ENCODE results near the gene TGFBR3L.
"Not testable (repeated sequence)": the region's sequence is repeated elsewhere in the genome, so short reads cannot be mapped to it uniquely, and the experiment has no call there.

The TGFBR3L gene

DNA sequence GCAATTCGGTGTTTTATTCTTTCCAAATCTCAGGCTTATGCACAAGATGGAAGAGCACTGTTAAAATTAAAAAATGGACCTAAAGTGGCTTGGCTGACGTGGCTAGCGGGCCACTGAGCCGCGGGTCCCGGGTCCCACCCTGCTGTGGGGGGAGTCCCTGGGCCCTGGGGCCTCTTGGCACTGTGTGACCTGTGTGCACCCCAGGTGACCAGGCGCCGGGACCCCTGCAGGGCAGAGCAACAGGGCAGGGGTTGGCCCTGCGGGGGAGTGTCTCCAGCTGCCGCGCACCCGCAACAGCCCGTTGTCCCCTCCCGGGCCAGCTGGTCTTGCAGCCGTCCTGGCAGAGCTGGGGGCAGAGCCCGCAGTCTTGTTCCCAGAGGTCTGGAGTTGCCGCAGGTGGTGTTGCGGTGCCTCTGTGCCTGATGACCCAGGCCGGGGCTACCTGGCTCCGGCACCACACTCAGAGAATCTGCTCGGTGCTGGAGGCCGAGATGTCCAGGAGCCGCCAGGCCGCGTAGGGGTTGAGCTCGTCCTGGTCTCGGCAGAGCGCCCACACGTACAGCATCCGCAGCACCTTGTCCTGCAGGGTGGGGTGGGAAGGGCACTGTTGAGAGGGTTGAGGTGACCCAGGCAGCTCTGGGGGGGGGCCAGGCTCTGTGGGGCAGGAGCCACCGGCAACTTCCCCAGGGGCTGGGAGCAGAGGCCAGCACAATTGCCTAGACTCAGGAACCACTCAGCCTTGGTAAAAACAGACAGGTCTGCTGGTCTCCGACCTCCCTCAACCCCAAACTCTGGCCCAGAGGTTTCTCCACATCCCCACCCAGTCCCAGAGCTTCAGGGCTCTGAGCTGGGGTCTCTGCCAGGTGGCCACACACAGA lies 12.3 kb downstream of the TGFBR3L start:
- FAIRE-seq (no peak), DNase-seq (ENCODE audit: low spot score) (no peak)

DNA sequence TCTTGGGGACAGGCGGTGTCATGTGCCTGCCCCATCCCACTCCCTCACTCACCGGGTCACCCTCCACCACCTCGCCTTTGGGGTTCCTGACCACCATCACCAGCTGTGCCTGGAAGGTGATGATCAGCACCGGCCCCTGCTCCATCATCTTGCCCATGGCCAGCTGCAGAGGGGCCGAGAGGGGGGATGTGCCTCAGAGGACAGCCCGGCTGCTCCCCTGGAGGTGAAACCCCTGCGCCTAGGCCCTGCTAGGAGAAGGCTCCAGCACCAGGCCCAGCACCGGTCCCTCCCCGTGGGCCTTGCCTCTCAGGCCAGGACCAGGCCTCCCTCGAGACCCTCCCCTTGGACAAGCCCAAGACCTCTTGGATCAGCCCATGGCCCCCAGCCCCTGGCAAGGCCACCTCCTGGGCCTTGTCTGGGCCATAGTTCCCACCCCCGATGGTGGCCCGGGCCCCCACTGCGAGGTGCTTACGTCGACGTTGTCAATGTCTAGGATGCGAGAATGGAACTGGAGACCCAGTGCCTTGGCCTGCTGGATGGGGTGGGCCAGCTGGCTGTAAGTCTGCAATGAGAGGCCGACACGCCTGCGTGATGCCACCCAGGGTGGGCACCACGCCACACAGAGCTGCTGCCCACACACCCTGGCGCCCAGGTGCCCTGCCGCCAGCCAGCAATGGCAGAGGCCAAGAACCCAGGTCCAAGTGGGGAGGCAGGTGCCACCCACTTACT lies 13.1 kb downstream of the TGFBR3L start:
- DNase-seq (ENCODE audit: low spot score) (no peak), FAIRE-seq (no peak)

DNA sequence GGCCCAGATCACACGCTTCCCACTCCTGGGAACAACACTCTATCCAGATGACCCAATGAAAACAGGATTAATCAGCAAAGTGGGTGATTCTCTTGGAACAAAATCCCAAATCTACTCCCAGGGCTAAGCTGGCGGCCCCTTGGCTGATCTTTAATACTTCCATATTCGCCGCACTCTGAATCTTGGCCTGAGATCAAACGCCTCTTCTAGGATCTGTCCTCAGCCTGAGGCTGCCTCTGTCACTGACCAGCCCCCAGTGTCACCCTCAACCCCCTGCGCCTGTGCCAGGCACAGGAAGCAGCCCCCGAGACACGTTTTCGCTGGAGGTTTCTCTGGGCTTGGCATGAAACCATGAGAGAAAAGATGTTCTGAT lies 13.7 kb downstream of the TGFBR3L start:
- FAIRE-seq: no peak
- DNase-seq (ENCODE audit: low spot score): no peak

DNA sequence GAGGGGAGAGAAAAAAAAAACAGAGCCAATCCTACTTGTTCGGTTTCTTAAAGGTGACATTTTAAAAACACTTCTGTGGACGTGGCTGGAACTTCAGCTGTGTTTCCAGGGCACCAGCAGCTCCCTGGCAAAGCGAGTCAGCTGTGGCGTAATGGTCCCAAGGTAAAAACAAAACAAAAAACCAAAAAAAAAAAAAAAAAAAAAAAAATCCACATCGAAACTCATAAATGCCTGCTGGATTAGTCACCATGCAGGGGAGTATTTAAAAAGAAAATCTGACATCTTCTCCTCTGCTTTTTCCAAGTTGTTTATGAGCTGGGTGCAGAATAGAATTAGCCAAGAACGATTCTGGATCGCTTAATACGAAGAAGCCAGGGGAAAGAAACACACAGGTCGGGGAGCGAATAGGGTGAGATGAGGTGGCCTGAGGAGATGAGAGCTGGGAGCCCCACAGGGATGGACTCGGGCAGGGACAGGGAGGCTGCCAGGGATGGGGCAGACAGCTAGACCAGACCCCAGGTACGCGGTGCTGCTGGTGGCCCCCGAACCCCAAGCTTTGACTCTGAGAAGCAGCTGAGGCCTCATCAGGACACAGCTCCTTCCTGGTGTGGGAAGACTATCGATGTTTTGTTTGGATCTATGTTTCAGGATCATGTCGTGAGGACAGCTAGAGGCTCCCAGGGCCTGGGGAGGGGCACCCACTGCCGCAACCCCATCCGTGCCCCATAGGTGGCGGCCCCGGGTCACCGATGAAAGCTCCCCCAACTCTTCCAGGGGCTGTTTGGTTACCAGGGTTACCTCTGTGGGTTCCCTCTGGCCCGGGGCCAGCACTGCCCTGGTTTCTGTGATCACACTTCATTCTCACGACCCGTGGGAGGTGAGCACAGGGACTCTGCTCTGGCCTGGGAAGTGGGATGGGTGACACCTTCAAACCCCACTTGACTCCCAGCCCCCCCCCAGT lies 14.4 kb downstream of the TGFBR3L start:
- peak; percentile 53 for DNase-seq (ENCODE audit: low spot score)
- FAIRE-seq: peak; percentile 53

DNA sequence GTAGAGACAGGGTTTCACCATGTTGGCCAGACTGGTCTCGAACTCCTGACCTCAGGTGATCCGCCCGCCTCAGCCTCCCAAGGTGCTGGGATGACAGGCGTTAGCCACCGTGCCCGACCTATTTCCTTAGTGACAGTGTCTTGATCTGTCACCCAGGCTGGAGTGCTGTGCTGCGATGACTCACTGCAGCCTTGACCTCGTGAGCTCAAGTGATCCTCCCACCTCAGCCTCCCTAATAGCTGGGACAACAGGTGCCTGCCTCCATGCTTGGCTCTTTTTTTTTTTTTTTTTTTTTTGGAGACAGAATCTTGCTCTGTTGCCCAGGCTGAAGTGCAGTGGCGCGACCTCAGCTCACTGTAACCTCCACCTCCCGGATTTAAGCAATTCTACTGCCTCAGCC lies 15.4 kb downstream of the TGFBR3L start:
- FAIRE-seq: not testable (repeated sequence)
- DNase-seq (ENCODE audit: low spot score): peak; percentile 34

DNA sequence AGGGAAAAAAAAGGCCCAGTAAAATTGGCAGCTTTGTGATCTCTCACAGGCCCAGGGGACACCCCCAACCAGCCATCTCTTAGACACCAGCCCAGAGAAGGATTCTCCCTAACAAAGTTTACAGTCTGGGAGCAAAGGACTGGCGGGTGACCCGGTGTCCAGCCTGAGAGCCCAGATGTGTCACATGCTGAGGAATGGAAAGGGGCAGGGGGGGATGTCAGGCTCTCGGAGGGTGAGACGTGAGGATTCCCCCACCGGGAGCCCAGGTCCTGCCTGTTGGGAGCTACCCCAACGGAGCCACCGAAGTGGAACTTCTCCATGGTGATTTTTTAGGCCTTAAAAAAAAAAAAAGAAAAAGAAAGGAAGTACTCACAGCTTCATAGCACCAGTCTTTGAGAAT lies 16.1 kb downstream of the TGFBR3L start:
- FAIRE-seq (no peak), DNase-seq (ENCODE audit: low spot score) (no peak)

DNA sequence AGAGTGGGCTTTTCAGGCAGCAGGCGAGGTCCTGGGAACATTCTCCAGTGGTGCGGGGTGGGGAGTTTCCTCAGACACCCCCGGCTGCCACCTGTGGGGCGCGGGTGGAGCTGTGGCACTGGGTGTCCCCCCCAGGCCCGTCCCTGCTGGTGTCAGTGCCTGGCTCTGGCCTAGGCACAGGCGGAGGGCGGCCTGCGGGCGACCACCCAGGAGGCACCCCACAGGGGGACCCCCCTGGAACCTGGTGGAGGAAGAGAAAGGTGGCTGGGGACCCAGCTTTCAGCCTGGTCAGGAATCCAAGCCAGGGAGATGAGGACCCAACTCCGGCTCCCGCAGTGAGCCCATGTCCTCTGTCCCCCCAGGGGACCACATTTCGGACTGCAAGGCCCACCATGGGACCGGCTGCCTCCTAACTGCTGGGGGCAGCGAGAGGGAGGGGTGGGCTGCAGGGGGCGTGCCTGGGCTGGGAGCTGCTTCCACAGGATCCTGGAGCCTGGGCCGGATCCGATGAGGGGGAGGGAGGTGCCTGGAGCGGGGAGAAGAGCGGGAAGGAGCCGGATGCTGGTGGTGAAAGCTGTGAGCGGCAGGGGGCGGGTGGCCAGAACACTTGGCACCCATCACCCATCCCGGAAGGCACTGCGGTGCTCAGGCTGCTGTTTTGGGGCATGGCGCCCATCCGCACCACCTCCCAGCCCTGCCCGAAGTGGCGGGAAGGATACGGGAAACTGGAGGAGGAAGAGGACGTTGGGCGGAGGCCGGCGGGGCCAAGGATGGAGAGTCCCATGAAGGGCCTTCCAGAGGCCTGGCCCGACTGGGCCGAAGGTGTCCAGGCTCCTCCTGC lies 16.8 kb downstream of the TGFBR3L start:
- FAIRE-seq (no peak), DNase-seq (ENCODE audit: low spot score) (no peak)

DNA sequence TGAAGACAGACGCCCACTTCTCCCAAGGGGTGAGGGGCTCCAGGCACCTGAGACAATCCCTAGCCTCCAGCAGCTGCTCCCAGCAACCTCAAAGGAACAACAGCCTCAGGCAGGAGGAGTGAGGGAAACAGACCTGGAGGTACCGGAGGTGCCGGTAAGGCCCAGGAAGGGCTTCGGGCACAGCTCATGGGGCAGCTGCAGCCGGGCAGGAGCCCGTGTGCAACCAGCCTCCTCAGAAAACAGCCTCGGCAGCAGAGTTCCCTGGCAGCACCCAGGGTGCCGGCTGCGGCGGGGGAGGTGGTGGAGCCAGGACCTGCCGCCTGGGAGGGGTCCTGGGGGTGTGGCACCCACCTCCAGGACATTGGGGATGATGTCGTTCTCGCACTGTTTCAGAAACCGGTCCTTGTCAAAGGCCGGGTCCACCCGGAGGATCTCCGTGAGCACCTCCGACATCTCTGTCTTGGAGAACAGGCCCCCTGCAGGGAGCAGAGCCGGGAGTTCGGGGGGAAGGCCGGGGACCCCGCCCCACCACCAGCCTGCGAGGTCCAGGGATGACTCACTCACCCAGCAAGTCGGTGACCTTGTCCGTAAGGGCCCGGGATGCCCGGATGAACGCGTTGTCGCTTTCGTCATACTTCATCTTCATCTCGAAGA lies 17.8 kb downstream of the TGFBR3L start:
- FAIRE-seq (no peak), DNase-seq (ENCODE audit: low spot score) (no peak)

DNA sequence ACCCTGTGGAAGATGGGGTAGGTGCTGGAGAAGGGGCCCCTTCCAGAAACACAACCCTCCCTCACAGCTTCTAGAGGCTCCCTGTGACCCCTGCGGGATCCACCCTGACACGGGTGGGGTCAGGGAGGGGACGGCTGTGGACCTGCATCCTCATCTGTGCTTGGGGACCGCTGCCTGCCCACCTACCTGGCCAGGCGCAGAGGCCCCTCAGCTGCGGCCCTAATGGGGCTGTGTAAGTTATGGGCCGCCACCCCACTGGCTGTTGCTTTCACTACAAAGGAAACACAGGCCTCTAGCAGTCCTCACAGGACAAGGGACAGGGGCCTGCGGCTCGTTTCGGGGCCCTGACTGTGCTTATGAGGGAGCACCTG lies 18.3 kb downstream of the TGFBR3L start:
- FAIRE-seq (no peak), DNase-seq (ENCODE audit: low spot score) (no peak)

DNA sequence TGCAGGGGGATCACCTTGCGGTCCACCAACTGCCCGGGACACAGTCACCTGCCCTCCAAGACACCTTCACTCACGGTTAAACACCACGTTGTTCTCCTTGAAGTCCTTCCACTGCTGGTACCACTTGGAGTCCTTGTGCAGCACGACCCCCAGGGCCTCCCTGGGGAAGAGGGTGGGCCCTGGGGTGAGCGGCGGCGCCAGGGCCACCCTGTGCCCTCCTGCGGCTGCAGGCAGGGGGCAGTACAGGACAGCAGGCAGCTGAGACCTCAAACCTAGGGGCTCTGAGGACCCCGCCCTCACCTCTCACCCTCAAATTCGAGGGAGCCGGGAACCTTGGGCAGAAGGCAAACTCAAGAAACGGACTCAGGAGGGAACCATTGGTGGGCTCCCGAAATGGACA lies 18.8 kb downstream of the TGFBR3L start:
- DNase-seq (ENCODE audit: low spot score): no peak

DNA sequence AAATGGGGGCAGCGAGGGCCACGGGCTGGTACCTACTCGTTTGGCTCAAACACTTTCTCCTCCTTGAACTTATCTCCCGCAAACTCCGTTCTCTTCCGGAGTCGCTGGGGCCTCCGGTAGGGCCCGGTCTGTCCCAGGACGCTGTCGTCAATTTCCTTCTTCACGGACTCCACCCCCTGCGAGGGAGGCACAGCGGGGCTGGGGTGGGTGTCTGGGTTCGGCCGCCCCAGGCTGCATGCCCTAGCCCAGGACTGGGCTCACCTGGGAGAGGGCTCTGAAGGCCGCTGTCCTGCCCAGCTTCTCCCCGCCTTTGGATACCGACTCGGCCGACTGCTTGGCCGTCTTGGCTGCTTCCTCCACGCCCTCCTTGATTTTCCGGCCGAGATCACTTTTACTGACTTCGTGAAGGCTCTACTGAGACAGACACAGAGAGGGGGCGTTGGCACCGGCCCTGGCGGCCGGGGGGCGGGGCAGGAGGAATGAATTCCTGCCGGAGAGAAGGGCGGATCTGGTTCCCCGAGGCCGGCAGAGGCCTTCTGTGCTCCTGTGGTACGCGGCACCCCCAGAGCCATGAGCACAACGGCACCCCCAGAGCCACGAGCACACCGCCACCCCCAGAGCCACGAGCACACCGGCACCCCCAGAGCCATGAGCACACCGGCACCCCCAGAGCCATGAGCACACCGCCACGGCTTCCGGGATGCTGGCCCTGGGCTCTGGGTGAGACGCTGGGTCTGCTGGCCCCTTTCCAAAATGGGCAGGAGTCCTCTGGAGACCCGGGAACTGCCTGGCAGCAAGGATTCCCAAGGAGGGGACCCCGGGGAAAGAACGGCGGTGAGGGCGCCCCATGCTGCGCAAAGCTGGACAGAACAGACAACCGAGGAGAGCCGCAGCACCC lies 19.4 kb downstream of the TGFBR3L start:
- no peak for FAIRE-seq
- no peak for DNase-seq (ENCODE audit: low spot score)

More for the DNA sequence above, 18.8 kb downstream of the TGFBR3L start:
- FAIRE-seq: no peak

DNA sequence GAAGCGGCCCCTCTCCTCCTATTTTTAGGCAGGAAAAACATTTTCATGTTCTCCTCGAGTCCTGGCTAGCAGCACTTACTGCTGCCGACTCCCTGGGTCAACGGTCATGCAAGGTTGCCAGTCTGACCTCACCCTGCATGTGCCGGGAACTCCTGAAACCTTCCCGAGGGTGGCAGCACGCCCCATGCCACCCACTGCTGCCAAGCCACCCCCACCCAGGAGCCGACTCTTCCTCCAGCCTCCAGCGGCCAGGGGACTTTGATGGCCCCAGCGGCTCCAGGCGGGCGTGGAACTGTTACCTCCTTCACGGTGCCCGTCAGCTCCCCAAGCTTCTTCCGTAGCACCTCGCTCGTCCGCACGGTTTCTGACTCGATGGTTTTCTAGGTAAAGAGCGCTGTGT lies 20.1 kb downstream of the TGFBR3L start:
- no peak for FAIRE-seq

DNA sequence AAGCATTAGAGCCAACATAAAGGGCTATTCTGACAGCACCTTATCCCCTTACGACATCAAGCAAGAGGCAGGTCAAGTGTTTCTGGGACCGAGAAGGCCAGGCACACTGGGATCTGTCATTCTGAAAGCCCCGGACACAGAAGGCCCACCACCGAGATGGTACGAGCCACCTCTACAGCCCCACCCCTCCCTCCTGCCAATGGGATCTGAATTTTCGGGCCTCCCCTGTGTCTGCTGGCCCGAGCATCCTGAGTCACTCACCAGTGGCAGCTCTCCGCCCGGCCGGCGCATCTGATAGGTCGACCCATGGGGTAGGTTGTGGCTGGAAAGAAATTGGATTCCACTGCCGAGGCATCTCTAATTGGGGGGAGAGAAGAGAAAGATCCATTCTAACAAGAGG lies 26.2 kb downstream of the TGFBR3L start:
- no peak for DNase-seq (ENCODE audit: low spot score)

More for the DNA sequence above, 20.1 kb downstream of the TGFBR3L start:
- DNase-seq (ENCODE audit: low spot score): no peak

DNA sequence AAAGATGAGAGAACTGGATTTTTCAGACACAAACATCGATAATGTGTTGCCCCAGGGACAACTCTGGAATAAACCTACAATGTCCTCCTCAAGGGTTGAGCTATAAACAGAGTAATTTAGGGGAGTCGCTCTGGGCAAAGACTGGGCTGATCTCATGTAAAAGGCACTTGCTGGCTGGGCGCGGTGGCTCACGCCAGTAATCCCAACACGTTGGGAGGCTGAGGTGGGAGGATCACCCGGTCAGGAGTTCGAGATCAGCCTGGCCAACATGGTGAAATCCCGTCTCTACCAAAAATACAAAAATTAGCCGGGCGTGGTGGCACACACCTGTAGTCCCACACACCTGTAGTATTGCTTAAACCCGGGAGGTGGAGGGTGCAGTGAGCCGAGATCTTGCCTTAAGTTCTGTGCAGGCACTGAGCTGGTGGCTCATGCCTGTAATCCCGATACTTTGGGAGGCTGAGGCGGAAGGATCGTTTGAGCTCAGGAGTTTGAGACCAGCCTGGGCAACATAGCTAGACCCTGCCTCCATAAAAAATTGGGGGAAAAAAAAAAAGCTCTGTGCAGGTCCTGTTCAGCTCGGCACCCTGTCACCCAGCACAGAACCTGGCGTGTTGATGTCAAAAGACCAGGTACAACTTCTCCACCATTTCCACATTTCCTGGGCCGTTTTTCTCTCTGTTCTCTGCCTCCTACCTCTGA lies 27.4 kb downstream of the TGFBR3L start:
- no peak for DNase-seq (ENCODE audit: low spot score)
- no peak for FAIRE-seq

More for the DNA sequence above, 26.2 kb downstream of the TGFBR3L start:
- FAIRE-seq: no peak

DNA sequence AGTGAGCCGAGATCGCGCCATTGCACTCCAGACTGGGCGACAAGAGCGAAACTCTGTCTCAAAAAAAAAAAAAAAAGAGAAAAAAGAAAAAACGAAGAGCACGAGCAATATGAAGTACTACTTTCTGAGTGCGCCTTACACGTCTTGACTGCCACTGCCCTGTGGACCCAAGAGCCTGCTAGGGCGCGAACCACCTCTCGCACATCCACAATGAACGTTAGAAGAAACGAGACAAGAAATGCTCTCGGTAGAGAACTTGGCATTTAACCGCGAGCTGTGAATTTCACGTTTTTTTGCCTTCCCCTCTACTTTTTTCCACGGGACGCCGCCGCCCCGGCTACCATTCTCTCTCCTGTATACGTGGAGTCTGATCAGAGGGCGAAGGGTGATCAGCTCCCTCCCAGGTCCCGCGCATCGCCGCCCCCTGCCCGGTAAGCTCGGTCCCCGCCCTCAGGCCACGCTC lies 28.4 kb downstream of the TGFBR3L start:
- DNase-seq (ENCODE audit: low spot score): no peak
- no peak for FAIRE-seq

DNA sequence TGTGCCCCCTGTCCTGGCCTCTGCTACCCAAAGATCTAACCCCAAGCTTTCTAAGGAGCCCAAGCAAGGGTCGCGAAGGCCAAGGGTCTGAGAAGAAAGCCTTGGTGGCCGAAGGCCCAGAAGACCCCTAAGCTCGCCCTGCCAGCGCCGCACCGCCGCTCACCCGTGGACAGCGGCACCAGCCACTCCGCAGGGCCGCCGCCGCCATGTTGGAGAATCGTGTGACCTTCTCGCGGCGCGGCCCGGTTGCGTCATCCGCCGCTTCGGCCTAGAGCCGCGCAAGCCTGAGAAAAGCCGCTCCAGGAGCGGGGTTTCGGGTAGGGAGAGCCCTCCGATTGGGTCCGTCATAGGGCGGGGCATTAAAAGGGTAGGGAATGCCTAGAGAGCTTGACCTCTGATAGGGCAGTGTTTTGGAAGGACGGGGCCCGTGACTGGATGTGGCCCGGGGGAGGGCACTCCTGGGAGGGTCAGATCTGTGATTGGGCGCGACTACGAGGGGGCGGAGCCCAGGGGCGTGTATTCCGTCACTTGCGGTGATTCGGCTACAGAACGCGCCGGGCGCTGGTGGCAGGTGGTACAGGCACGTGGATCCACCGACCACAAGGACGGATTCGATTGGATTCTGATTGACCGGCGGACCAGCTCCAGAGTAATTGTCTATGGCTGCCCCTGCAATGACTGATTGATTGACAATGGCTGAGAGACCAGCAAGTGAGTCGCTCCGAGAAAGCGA lies 29.0 kb downstream of the TGFBR3L start, which contains the start of gene TIMM44:
TSS of gene TIMM44 (minus strand) at position 223 of the 733 bp plus-strand sequence. CDS start at position 208, 15 bp downstream.
- FAIRE-seq (peak; percentile 97), DNase-seq (ENCODE audit: low spot score) (peak; percentile 98)

DNA sequence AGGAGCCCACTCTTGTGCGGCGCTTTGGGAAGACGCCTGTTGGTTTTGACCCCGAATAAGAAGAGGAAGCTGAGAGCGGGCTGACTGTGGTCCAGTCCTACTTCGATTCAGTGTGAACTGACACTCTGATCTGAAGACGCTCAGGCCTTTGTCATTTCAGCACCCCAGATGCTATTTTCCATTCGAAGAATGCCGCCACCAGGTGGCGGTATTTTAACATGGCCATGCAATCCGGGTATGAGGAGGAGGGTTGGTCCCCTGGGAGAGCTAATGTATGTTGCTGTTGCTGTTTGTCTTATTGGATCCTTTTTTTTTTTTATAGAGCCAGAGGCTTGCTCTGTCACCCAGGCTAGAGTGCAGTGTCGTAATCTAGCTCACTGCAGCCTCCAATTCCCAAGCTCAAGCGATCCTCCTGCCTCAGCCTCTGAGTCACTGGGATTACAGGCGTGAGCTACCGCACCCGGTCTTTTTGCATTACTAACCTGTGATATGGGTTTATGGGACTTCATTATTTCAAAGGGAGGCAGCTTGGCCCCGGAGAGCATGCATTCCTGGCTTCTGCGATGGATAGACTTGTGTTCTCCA lies 29.6 kb downstream of the TGFBR3L start:
- DNase-seq (ENCODE audit: low spot score): peak; percentile 52
- peak; percentile 40 for FAIRE-seq
